Esophagus squamous epithelium (tissue), 5 donors: ENCODE results near the gene TMEM106B. TPM values are rescaled to one million over a fixed set of nuclear protein-coding genes. Genes with fewer than 3 reads are reported as not detected.
A peak's percentile ranks its signal among the peaks of the same experiment; 100 is the strongest.
"Not testable (repeated sequence)": the region's sequence is repeated elsewhere in the genome, so short reads cannot be mapped to it uniquely, and the experiment has no call there.

ENCODE experiments used
- DNase-seq: peaks from one replicate; lab custom pipeline; 2025; lab: John Stamatoyannopoulos, UW
- H3K27ac ChIP-seq, 4 donors: fragments of 200-600 bp; sonication (generic); one replicate each; pipeline ENCODE4 v1.5.1; 2016 to 2019; ENCODE audit warnings: mild to moderate bottlenecking in 1 of 4
- H3K27me3 ChIP-seq, 4 donors: fragments of 200-600 bp; sonication (generic); 1 replicate in 3 of 4; 2 replicates in 1 of 4; pipeline versions ENCODE4 v1.5.1 to v1.6.0; 2017 to 2021; ENCODE audit warnings: antibody characterized with exemption in 1 of 4
- H3K36me3 ChIP-seq, 3 donors: fragments of 200-600 bp; sonication (generic); one replicate each; pipeline ENCODE4 v1.5.1; 2016 to 2019
- H3K4me1 ChIP-seq, 3 donors: fragments of 200-600 bp; sonication (generic); one replicate each; pipeline ENCODE4 v1.5.1; 2017 to 2019
- H3K4me3 ChIP-seq, 4 donors: fragments of 200-600 bp; sonication (generic); 1 replicate in 3 of 4; 2 replicates in 1 of 4; pipeline ENCODE4 v1.5.1; 2016 to 2019; ENCODE audit warnings: mild to moderate bottlenecking in 2 of 4, moderate library complexity in 1 of 4
- H3K9me3 ChIP-seq, 3 donors: fragments of 200-600 bp; sonication (generic); one replicate each; pipeline ENCODE4 v1.5.1; 2016 to 2019
- CTCF ChIP-seq, 6 experiments: fragments of 450-650 bp in 4 of 6; fragments of 200-600 bp in 2 of 6; sonication (generic) in 2 of 6; IDR thresholded peaks; one replicate each; pipeline ENCODE4 v1.5.1; 2016 to 2019; ENCODE audit warnings: antibody characterized with exemption in 6 of 6, mild to moderate bottlenecking in 4 of 6, moderate library complexity in 4 of 6
- POLR2A ChIP-seq, 4 donors: fragments of 450-650 bp; IDR thresholded peaks; one replicate each; pipeline ENCODE4 v1.6.1; 2017; ENCODE audit warnings: antibody characterized with exemption in 4 of 4, mild to moderate bottlenecking in 4 of 4, moderate library complexity in 3 of 4
- WGBS, 2 donors: methylation state at CpG; one replicate each; pipeline ENCODE4 v1.1.5; 2018; 5-methylcytosine and 5-hydroxymethylcytosine counted together
- intact Hi-C: fragments of 100-400 bp; cut with DNase I; formaldehyde crosslinking; loops from one replicate; pipeline ENCODE4 v1.15.0; 2022
- total RNA-seq, 4 donors: library from RNA; depleted of rRNA; stranded (reverse); fragments of >200 nt; gene quantifications; one replicate each; pipeline ENCODE4 v1.1.0, GENCODE V29; 2016
- donor health status: DM: yes; HTN: yes; CAD: no.

Gene TMEM106B
- 10 to 100 TPM; 17.7 to 47.7 (median 39.7) TPM for total RNA-seq

DNA sequence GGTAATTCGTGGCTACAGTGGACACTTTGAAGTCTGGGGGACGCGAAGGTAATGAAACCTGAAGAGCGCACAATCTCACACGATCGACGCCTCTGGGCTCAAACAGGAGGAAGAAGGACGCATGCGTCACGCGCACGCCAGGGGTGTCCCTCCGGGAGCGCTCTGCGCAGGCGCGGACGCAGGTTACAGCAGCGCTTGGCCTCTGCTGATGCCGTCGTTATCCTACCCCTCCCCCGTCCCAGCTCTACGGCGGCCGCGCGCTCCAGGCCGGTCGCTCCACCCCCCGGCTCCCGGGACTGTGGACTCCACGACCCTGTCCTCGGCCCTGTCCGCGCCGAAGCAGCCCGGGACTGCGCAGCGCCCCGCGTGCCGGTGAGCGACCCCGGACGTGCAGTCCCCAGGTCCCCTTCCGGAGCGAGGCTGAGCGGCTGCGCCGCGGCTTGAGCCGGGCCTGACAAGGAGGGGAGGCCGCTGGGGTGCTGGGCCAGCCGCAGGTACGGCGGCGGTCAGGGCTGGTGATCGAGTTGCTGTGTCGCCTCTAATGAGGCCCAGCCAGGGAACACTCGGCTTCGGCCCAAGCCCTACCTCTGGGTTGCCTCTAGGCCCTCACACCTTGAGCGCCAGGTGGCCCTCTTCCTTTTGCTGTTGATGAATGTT, at the start of gene TMEM106B:
TSS of gene TMEM106B (plus strand) at position 241 of the 657 bp plus-strand sequence. CDS start 3,517 bp downstream, outside the sequence.
- DNase-seq: peak; percentile 74
- TF ChIP-seq POLR2A (IDR thresholded peaks at IDR 0.05) (peak in 2 of 4 donors; percentile 73 to 78), CTCF (IDR thresholded peaks at IDR 0.05) (no peak)
- Histone ChIP-seq H3K27me3 (no peaks in the 10 kb centered on the region), H3K4me3 (peak within 1 kb of the TSS; percentile 76 to 94 (median 86)), H3K36me3 (peaks cover 0 to 17% (median 0%) of the 10 kb centered on the region in 3 donors), H3K4me1 (peaks cover 3 to 24% (median 6%) of the 10 kb centered on the region in 3 donors), H3K9me3 (no peaks in the 10 kb centered on the region), H3K27ac (peak within 1 kb of the TSS; percentile 96 to 97 (median 96))
- WGBS, 2 donors: 0% methylated on average over 10 to 27 of the region's 62 CpGs
- intact Hi-C loops: no loop called here

DNA sequence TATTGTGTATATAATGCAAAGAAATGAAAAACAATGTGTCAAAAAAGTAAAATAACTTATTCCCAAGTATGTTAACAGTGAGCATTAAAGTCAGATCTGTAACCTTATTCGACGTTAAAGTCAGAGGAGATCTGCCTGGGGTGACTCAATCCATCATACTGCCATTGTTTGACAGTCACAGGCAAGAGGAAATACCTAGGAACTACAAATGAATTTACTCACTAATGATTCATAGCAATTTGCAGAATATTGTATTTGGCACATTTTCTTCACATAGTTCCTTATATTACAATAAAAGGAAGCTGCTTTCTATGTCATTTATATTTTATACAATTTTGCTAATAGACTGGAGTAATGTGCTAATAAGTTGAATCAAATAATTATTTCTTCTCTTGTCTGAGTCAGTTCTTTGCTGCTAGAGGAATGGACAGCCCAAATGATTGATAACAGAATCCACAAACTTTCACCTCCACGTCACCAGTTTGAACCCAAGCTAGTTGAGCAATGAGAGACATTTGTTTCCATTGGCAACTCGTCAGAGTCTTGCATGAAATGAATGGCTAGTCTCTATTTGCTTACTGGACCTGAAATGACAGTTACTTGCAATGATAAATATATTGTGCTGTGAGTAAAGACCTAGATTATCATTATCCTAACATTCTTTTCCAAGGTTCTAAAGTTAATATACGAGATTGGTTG, 48.5 kb upstream of the TMEM106B start:
- Histone ChIP-seq H3K27me3 (no peaks in the 10 kb centered on the region), H3K36me3 (no peaks in the 10 kb centered on the region), H3K27ac (no peak overlapping the region), H3K4me3 (no peak overlapping the region), H3K9me3 (no peaks in the 10 kb centered on the region), H3K4me1 (no peaks in the 10 kb centered on the region)
- DNase-seq: no peak
- WGBS, 2 donors: 13 to 20% methylated on average over 5 of the region's 5 CpGs
- intact Hi-C loops: no loop called here
- TF ChIP-seq POLR2A (IDR thresholded peaks at IDR 0.05) (no peak), CTCF (IDR thresholded peaks at IDR 0.05) (no peak)

DNA sequence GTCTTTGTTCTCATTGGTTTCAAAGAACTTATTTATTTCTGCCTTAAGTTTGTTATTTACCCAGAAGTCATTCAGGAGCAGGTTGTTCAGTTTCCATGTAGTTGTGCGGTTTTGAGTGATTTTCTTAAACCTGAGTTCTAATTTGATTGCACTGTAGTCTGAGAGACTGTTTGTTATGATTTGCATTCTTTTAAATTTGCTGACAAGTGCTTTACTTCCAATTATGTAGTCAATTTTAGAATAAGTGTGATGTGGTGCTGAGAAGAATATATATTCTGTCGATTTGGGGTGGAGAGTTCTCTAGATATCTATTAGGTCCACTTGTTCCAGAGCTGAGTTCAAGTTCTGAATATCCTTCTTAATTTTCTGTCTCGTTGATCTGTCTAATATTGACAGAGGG, 43.0 kb upstream of the TMEM106B start:
- H3K27me3 ChIP-seq, H3K4me1 ChIP-seq, H3K4me3 ChIP-seq, H3K9me3 ChIP-seq, DNase-seq, H3K27ac ChIP-seq, intact Hi-C loops, H3K36me3 ChIP-seq: not testable (repeated sequence)
- WGBS, 2 donors: 59 to 69% methylated on average over 3 of the region's 3 CpGs

GRCh38 chr7:12169981-12170820, 40.9 kb upstream of the TMEM106B start:
- H3K9me3 ChIP-seq, H3K4me1 ChIP-seq, intact Hi-C loops, H3K27ac ChIP-seq, H3K4me3 ChIP-seq, H3K36me3 ChIP-seq, DNase-seq, H3K27me3 ChIP-seq: not testable (repeated sequence)
- 71 to 73% methylated on average over 3 to 6 of the region's 6 CpGs for WGBS, 2 donors

GRCh38 chr7:12173671-12174070, 37.4 kb upstream of the TMEM106B start:
- TF ChIP-seq POLR2A (IDR thresholded peaks at IDR 0.05): no peak
- no peak for TF ChIP-seq CTCF (IDR thresholded peaks at IDR 0.05)
- no peaks in the 10 kb centered on the region for H3K4me1 ChIP-seq
- no peaks in the 10 kb centered on the region for H3K36me3 ChIP-seq
- no peak overlapping the region for H3K4me3 ChIP-seq
- intact Hi-C loops: no loop called here
- no peaks in the 10 kb centered on the region for H3K9me3 ChIP-seq
- WGBS, 2 donors: 53 to 56% methylated on average over 2 of the region's 2 CpGs
- DNase-seq: no peak
- no peak overlapping the region for H3K27ac ChIP-seq
- H3K27me3 ChIP-seq: no peaks in the 10 kb centered on the region
